Sigmoid colon (tissue), 7 donors: ENCODE data around the gene TERF2IP. TPM values are rescaled to one million over a fixed set of nuclear protein-coding genes. Genes with fewer than 3 reads are reported as not detected.

Experiments
- DNase-seq: peaks from one replicate; pipeline ENCODE4 v3.0.0-alpha.2; 2019
- H3K27ac ChIP-seq, 4 donors: fragments of 200-600 bp; sonication (generic); one replicate each; pipeline ENCODE4 v1.5.1; 2016 to 2019; ENCODE audit warnings: mild to moderate bottlenecking in 1 of 4
- H3K27me3 ChIP-seq, 3 donors: fragments of 200-600 bp; sonication (generic); one replicate each; pipeline ENCODE4 v1.5.1; 2019; ENCODE audit warnings: mild to moderate bottlenecking in 1 of 3
- H3K36me3 ChIP-seq, 4 donors: fragments of 200-600 bp; sonication (generic); one replicate each; pipeline ENCODE4 v1.5.1; 2016 to 2019
- H3K4me1 ChIP-seq, 4 donors: fragments of 200-600 bp; sonication (generic); one replicate each; pipeline ENCODE4 v1.5.1; 2017 to 2019
- H3K4me3 ChIP-seq, 4 donors: fragments of 200-600 bp; sonication (generic); one replicate each; pipeline ENCODE4 v1.5.1; 2017 to 2019; ENCODE audit warnings: mild to moderate bottlenecking in 2 of 4, moderate library complexity in 1 of 4
- H3K9me3 ChIP-seq, 4 donors: fragments of 200-600 bp in 3 of 4; sonication (generic) in 3 of 4; one replicate each; pipeline versions ENCODE4 v1.5.1 to v1.6.1; 2013 to 2019
- CTCF ChIP-seq, 4 experiments: fragments of 450-650 bp in 3 of 4; fragments of 200-600 bp in 1 of 4; IDR thresholded peaks; one replicate each; pipeline ENCODE4 v1.5.1; 2016 to 2019; ENCODE audit warnings: antibody characterized with exemption in 4 of 4, mild to moderate bottlenecking in 3 of 4, moderate library complexity in 2 of 4
- EP300 ChIP-seq, 4 donors: sonication (generic); formaldehyde crosslinking; IDR thresholded peaks; one replicate each; pipeline ENCODE4 v1.6.1; 2017; ENCODE audit warnings: antibody characterized with exemption in 4 of 4
- POLR2A ChIP-seq, 2 donors: fragments of 450-650 bp; IDR thresholded peaks; one replicate each; pipeline ENCODE4 v1.6.1; 2016; ENCODE audit warnings: antibody characterized with exemption in 2 of 2, mild to moderate bottlenecking in 2 of 2, moderate library complexity in 2 of 2
- POLR2AphosphoS5 ChIP-seq, 4 donors: sonication (generic); formaldehyde crosslinking; IDR thresholded peaks; one replicate each; pipeline ENCODE4 v1.6.1; 2017; ENCODE audit warnings: antibody characterized with exemption in 4 of 4
- WGBS, 2 donors: extraction: QIAGEN DNeasy Blood & Tissue Kit; methylation state at CpG; one replicate each; pipeline ENCODE4 v1.1.7; 2013; 5-methylcytosine and 5-hydroxymethylcytosine counted together
- intact Hi-C: fragments of 100-400 bp; cut with DNase I; formaldehyde crosslinking; loops from one replicate; pipeline ENCODE4 v1.15.1; 2023
- polyA plus RNA-seq, 3 donors: library from polyadenylated mRNA; stranded (reverse); fragments of 200-250 nt; gene quantifications; one replicate each; pipeline ENCODE4 v1.2.3, GENCODE V29; 2013
- total RNA-seq, 4 donors: library from RNA; depleted of rRNA; stranded (reverse); fragments of >200 nt; gene quantifications; one replicate each; pipeline ENCODE4 v1.1.0, GENCODE V29; 2016
- donor health status: healthy with polysubstance abuse.
- donor health status: Bipolar disorder and iron deficiency.
- donor health status: healthy.

Gene TERF2IP
- total and polyA plus RNA-seq, 7 donors = 26.6 to 76.0 (median 49.0) TPM

GRCh38 chr16:75630052-75630451 lies 17.5 kb upstream of the TERF2IP start:
- intact Hi-C loops = no loop called here
- H3K36me3 ChIP-seq = peaks cover 39 to 94% (median 76%) of the 10 kb centered on the region in 4 donors

GRCh38 chr16:75632857-75633256 lies 14.7 kb upstream of the TERF2IP start:
- no peak for DNase-seq
- Histone ChIP-seq H3K36me3 (peaks cover 48 to 99% (median 91%) of the 10 kb centered on the region in 4 donors), H3K27me3 (no peaks in the 10 kb centered on the region), H3K27ac (no peak overlapping the region), H3K4me3 (no peak overlapping the region), H3K4me1 (no peaks in the 10 kb centered on the region), H3K9me3 (no peaks in the 10 kb centered on the region)
- intact Hi-C loops = no loop called here
- 88 to 91% methylated on average over 8 of the region's 8 CpGs for WGBS, 2 donors
- TF ChIP-seq EP300 (IDR thresholded peaks at IDR 0.05) (no peak), POLR2A (IDR thresholded peaks at IDR 0.05) (no peak), POLR2AphosphoS5 (IDR thresholded peaks at IDR 0.05) (no peak), CTCF (IDR thresholded peaks at IDR 0.05) (no peak)

More at GRCh38 chr16:75630052-75630451, 17.5 kb upstream of the TERF2IP start:
- no peak for DNase-seq
- H3K27ac ChIP-seq = no peak overlapping the region
- no peak overlapping the region for H3K4me3 ChIP-seq
- H3K9me3 ChIP-seq = no peaks in the 10 kb centered on the region
- TF ChIP-seq EP300 (IDR thresholded peaks at IDR 0.05) = no peak
- no peak for TF ChIP-seq POLR2AphosphoS5 (IDR thresholded peaks at IDR 0.05)
- TF ChIP-seq CTCF (IDR thresholded peaks at IDR 0.05) = no peak
- no peak for TF ChIP-seq POLR2A (IDR thresholded peaks at IDR 0.05)
- no peaks in the 10 kb centered on the region for H3K27me3 ChIP-seq
- WGBS, 2 donors = 88 to 89% methylated on average over 3 of the region's 3 CpGs
- no peaks in the 10 kb centered on the region for H3K4me1 ChIP-seq

- WGBS, 2 donors = 71 to 77% methylated on average over 3 of the region's 3 CpGs
- intact Hi-C loops = no loop called here
- H3K4me3 ChIP-seq = no peak overlapping the region
- H3K27me3 ChIP-seq = no peaks in the 10 kb centered on the region
- H3K36me3 ChIP-seq = peaks cover 41 to 99% (median 88%) of the 10 kb centered on the region in 4 donors
- H3K4me1 ChIP-seq = no peaks in the 10 kb centered on the region
- no peak overlapping the region for H3K27ac ChIP-seq
- TF ChIP-seq POLR2AphosphoS5 (IDR thresholded peaks at IDR 0.05) (no peak), POLR2A (IDR thresholded peaks at IDR 0.05) (no peak), EP300 (IDR thresholded peaks at IDR 0.05) (no peak), CTCF (IDR thresholded peaks at IDR 0.05) (no peak)
- DNase-seq = no peak
- no peaks in the 10 kb centered on the region for H3K9me3 ChIP-seq
Measured at GRCh38 chr16:75635036-75635435, 12.5 kb upstream of the TERF2IP start.

GRCh38 chr16:75640598-75640997 lies 7.0 kb upstream of the TERF2IP start:
- Histone ChIP-seq H3K4me1 (peaks cover 0 to 17% (median 12%) of the 10 kb centered on the region in 4 donors), H3K4me3 (no peak overlapping the region), H3K27ac (no peak overlapping the region), H3K36me3 (peaks cover 17 to 82% (median 53%) of the 10 kb centered on the region in 4 donors), H3K9me3 (no peaks in the 10 kb centered on the region), H3K27me3 (no peaks in the 10 kb centered on the region)
- no peak for DNase-seq
- intact Hi-C loops = no loop called here
- no peak for TF ChIP-seq CTCF (IDR thresholded peaks at IDR 0.05)
- TF ChIP-seq POLR2AphosphoS5 (IDR thresholded peaks at IDR 0.05) = no peak
- no peak for TF ChIP-seq EP300 (IDR thresholded peaks at IDR 0.05)
- TF ChIP-seq POLR2A (IDR thresholded peaks at IDR 0.05) = no peak
- WGBS, 2 donors = 75 to 82% methylated on average over 6 of the region's 6 CpGs
